ENCODE results near the gene WDR38.

WDR38 gene

GRCh38 chr9:124808246-124808956 is 44.9 kb upstream of the WDR38 start:
- TF ChIP-seq, protein P1, sequence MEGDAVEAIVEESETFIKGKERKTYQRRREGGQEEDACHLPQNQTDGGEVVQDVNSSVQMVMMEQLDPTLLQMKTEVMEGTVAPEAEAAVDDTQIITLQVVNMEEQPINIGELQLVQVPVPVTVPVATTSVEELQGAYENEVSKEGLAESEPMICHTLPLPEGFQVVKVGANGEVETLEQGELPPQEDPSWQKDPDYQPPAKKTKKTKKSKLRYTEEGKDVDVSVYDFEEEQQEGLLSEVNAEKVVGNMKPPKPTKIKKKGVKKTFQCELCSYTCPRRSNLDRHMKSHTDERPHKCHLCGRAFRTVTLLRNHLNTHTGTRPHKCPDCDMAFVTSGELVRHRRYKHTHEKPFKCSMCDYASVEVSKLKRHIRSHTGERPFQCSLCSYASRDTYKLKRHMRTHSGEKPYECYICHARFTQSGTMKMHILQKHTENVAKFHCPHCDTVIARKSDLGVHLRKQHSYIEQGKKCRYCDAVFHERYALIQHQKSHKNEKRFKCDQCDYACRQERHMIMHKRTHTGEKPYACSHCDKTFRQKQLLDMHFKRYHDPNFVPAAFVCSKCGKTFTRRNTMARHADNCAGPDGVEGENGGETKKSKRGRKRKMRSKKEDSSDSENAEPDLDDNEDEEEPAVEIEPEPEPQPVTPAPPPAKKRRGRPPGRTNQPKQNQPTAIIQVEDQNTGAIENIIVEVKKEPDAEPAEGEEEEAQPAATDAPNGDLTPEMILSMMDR (IDR thresholded peaks at IDR 0.05; ENCODE audit: low read length): no peak
- TF ChIP-seq EZH2 (IDR thresholded peaks at IDR 0.05; ENCODE audit: borderline replicate concordance, low read length): no peak
- no peak overlapping the region for H3K9ac ChIP-seq (ENCODE audit: low read length)
- H3K36me3 ChIP-seq (ENCODE audit: insufficient read depth, low read length): 0 out of 2 replicates have a peak, but pooled peaks cover 3% of the 10 kb centered on the region
- H3K27ac ChIP-seq (ENCODE audit: low read depth, low read length, poor library complexity, severe bottlenecking): no peak overlapping the region
- H4K20me1 ChIP-seq (ENCODE audit: insufficient read depth, low read length): no peaks in the 10 kb centered on the region
- no peak overlapping the region for H3K4me2 ChIP-seq (ENCODE audit: low read length)
- H3F3A ChIP-seq (ENCODE audit: insufficient read depth, low read length): no peaks in the 10 kb centered on the region
- no peaks in the 10 kb centered on the region for H3K4me1 ChIP-seq (ENCODE audit: insufficient read depth, low read length, severe bottlenecking)
- H3K79me2 ChIP-seq (ENCODE audit: insufficient read depth, low read length): no peaks in the 10 kb centered on the region
- no peak overlapping the region for H2AFZ ChIP-seq (ENCODE audit: low read length)
- H3K4me3 ChIP-seq (ENCODE audit: low read depth, low read length, poor library complexity, severe bottlenecking): no peak overlapping the region
- no peaks in the 10 kb centered on the region for H3K9me3 ChIP-seq (ENCODE audit: low read length)
- no peaks in the 10 kb centered on the region for H3K9me2 ChIP-seq (ENCODE audit: low read depth, low read length)
- no peaks in the 10 kb centered on the region for H3K27me3 ChIP-seq (ENCODE audit: insufficient read depth, low read length)

- Histone ChIP-seq H3F3A (ENCODE audit: insufficient read depth, low read length) (no peaks in the 10 kb centered on the region), H3K27me3 (ENCODE audit: insufficient read depth, low read length) (no peaks in the 10 kb centered on the region), H2AFZ (ENCODE audit: low read length) (no peak overlapping the region), H3K79me2 (ENCODE audit: insufficient read depth, low read length) (no peaks in the 10 kb centered on the region), H4K20me1 (ENCODE audit: insufficient read depth, low read length) (no peaks in the 10 kb centered on the region), H3K36me3 (ENCODE audit: insufficient read depth, low read length) (0 out of 2 replicates have a peak, but pooled peaks cover 3% of the 10 kb centered on the region), H3K9me2 (ENCODE audit: low read depth, low read length) (no peaks in the 10 kb centered on the region), H3K4me2 (ENCODE audit: low read length) (no peak overlapping the region), H3K9ac (ENCODE audit: low read length) (no peak overlapping the region), H3K27ac (ENCODE audit: low read depth, low read length, poor library complexity, severe bottlenecking) (no peak overlapping the region), H3K4me3 (ENCODE audit: low read depth, low read length, poor library complexity, severe bottlenecking) (no peak overlapping the region), H3K4me1 (ENCODE audit: insufficient read depth, low read length, severe bottlenecking) (no peaks in the 10 kb centered on the region), H3K9me3 (ENCODE audit: low read length) (no peaks in the 10 kb centered on the region)
- TF ChIP-seq, protein P1 (IDR thresholded peaks at IDR 0.05; ENCODE audit: low read length): no peak
- TF ChIP-seq EZH2 (IDR thresholded peaks at IDR 0.05; ENCODE audit: borderline replicate concordance, low read length): no peak
Observed at GRCh38 chr9:124809211-124809610, 44.0 kb upstream of the WDR38 start.

GRCh38 chr9:124809741-124810500 is 43.3 kb upstream of the WDR38 start:
- Histone ChIP-seq H3K9me3 (ENCODE audit: low read length) (no peaks in the 10 kb centered on the region), H3K9ac (ENCODE audit: low read length) (no peak overlapping the region), H3K27ac (ENCODE audit: low read depth, low read length, poor library complexity, severe bottlenecking) (no peak overlapping the region), H3K9me2 (ENCODE audit: low read depth, low read length) (no peaks in the 10 kb centered on the region), H3F3A (ENCODE audit: insufficient read depth, low read length) (no peaks in the 10 kb centered on the region), H3K79me2 (ENCODE audit: insufficient read depth, low read length) (no peaks in the 10 kb centered on the region), H2AFZ (ENCODE audit: low read length) (no peak overlapping the region), H3K4me2 (ENCODE audit: low read length) (no peak overlapping the region), H4K20me1 (ENCODE audit: insufficient read depth, low read length) (no peaks in the 10 kb centered on the region), H3K4me3 (ENCODE audit: low read depth, low read length, poor library complexity, severe bottlenecking) (no peak overlapping the region), H3K4me1 (ENCODE audit: insufficient read depth, low read length, severe bottlenecking) (no peaks in the 10 kb centered on the region), H3K27me3 (ENCODE audit: insufficient read depth, low read length) (no peaks in the 10 kb centered on the region), H3K36me3 (ENCODE audit: insufficient read depth, low read length) (0 out of 2 replicates have a peak, but pooled peaks cover 3% of the 10 kb centered on the region)
- TF ChIP-seq, protein P1 (IDR thresholded peaks at IDR 0.05; ENCODE audit: low read length): no peak
- no peak for TF ChIP-seq EZH2 (IDR thresholded peaks at IDR 0.05; ENCODE audit: borderline replicate concordance, low read length)
